ENCODE data around the gene NSUN6. TPM values are rescaled to one million over a fixed set of nuclear protein-coding genes. Genes with fewer than 3 reads are reported as not detected.

Gene NSUN6
- total RNA-seq, 1 donor from 2014 or later, result 10.9 TPM

DNA sequence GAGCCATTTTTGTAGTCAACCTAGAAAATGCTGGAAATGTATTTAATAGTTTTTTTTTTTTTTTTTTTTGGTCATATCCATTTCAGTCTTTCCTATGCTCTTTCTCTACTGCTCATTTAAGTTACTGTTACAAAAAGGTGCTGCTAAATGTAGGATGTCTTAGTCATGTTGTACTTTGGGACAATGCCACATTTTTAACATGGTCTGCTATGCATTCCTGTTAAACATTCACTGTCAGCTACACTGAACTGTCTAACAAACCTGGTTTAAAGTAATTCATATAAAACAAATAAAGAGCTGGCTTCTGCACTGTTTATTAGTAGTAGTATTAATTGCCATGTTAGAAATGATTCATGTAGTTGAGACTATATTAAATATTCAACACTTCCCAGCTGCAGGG is 108.6 kb downstream of the NSUN6 start:
- no peaks in the 10 kb centered on the region for H3K9me3 ChIP-seq
- H3K36me3 ChIP-seq, result peaks cover 44% of the 10 kb centered on the region
- no peak overlapping the region for H3K27ac ChIP-seq
- intact Hi-C loops (cut with DNase I), result no loop called here
- DNase-seq (no peak), ATAC-seq (no peak)
- H3K4me3 ChIP-seq, result no peak overlapping the region
- TF ChIP-seq, protein P1, sequence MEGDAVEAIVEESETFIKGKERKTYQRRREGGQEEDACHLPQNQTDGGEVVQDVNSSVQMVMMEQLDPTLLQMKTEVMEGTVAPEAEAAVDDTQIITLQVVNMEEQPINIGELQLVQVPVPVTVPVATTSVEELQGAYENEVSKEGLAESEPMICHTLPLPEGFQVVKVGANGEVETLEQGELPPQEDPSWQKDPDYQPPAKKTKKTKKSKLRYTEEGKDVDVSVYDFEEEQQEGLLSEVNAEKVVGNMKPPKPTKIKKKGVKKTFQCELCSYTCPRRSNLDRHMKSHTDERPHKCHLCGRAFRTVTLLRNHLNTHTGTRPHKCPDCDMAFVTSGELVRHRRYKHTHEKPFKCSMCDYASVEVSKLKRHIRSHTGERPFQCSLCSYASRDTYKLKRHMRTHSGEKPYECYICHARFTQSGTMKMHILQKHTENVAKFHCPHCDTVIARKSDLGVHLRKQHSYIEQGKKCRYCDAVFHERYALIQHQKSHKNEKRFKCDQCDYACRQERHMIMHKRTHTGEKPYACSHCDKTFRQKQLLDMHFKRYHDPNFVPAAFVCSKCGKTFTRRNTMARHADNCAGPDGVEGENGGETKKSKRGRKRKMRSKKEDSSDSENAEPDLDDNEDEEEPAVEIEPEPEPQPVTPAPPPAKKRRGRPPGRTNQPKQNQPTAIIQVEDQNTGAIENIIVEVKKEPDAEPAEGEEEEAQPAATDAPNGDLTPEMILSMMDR (IDR thresholded peaks at IDR 0.05), result no peak
- H3K27me3 ChIP-seq, result no peaks in the 10 kb centered on the region
- no peaks in the 10 kb centered on the region for H3K4me1 ChIP-seq

DNA sequence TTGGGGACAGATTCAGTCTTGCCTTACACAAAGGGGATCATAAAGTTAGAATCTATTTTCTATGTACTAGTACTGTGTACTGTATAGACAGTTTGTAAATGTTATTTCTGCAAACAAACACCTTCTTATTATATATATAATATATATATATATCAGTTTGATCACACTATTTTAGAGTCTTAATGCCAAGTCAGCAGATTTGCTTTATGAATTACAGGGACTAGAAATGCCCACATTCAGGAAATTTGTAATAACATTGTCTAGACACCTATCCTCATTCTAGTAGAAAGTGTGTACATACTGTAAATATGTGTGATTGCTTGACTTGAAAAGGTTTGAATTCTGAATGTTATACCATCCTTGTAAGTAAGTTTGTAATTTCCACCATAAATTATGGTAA is 111.2 kb downstream of the NSUN6 start:
- TF ChIP-seq, protein P1 (IDR thresholded peaks at IDR 0.05), result no peak
- H3K4me3 ChIP-seq, result no peak overlapping the region
- DNase-seq, result no peak
- no peak for ATAC-seq
- no peaks in the 10 kb centered on the region for H3K27me3 ChIP-seq
- H3K36me3 ChIP-seq, result peaks cover 34% of the 10 kb centered on the region
- H3K4me1 ChIP-seq, result no peaks in the 10 kb centered on the region
- H3K27ac ChIP-seq, result no peak overlapping the region
- H3K9me3 ChIP-seq, result no peaks in the 10 kb centered on the region
- intact Hi-C loops (cut with DNase I), result no loop called here

DNA sequence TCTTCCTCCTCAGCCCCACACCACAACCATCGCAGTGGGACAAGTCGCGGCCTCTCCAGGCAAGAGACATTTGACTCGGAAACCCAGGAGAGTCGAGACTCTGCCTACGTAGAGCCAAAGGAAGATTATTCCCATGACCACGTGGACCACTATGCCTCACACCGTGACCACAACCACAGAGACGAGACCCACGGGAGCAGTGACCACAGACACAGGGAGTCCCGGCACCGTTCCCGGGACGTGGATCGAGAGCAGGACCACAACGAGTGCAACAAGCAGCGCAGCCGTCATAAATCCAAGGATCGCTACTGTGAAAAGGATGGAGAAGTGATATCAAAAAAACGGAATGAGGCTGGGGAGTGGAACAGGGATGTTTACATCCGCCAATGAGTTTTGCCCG is 112.1 kb downstream of the NSUN6 start:
- ATAC-seq (no peak), DNase-seq (no peak)
- Histone ChIP-seq H3K4me3 (no peak overlapping the region), H3K9me3 (no peaks in the 10 kb centered on the region), H3K27me3 (no peaks in the 10 kb centered on the region), H3K36me3 (peaks cover 32% of the 10 kb centered on the region), H3K4me1 (no peaks in the 10 kb centered on the region), H3K27ac (no peak overlapping the region)
- TF ChIP-seq, protein P1 (IDR thresholded peaks at IDR 0.05), result no peak
- intact Hi-C loops (cut with DNase I), result no loop called here

DNA sequence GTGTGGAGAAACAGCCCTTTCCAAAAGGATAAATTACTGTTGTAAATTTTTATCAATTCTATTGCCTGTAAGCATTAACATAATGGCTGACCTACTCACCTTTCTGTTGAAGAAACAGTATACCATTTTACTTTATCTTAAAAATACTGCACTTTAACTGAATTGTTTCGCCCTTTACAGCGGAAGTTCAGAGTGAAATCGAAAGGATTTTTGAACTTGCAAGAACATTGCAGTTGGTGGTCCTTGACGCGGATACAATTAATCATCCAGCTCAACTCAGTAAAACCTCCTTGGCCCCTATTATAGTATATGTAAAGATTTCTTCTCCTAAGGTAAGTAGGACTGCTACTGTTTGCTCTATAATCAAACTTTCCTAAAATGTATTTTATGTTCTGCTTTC is 117.5 kb downstream of the NSUN6 start:
- Histone ChIP-seq H3K9me3 (no peaks in the 10 kb centered on the region), H3K27ac (no peak overlapping the region), H3K27me3 (no peaks in the 10 kb centered on the region), H3K36me3 (peaks cover 1% of the 10 kb centered on the region), H3K4me3 (no peak overlapping the region), H3K4me1 (no peaks in the 10 kb centered on the region)
- intact Hi-C loops (cut with DNase I), result no loop called here
- TF ChIP-seq, protein P1 (IDR thresholded peaks at IDR 0.05), result no peak
- no peak for DNase-seq
- ATAC-seq, result no peak

DNA sequence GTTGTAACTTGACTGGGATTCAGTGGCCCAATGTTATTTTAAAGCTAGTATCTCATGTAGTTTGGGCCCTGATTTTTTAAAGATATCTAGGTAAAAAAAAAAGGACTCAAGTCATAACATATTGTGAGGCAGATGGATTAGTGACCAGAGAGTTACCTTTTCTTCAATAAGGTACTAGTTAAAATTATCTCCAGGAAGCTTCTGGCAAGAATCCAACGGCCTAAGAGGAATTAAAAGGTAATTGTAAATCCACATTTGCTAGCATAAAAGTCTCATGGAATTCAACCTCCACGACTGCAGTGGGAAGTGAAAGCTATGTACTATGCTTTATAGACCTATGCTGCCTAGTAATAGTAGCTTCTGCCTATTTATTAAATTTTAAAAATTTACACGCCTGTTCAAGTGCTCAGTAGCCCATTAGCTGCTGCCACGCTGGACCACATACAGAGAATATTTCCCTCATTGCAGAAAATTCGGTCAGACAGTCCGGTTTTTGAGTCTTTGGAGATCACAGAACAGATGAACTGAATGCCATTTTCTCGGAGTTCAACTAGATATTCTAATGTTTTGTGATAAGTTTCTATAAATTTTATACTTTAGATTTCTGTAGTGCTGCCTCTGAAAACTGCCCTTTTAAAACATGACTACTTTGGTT is 118.4 kb downstream of the NSUN6 start:
- TF ChIP-seq, protein P1 (IDR thresholded peaks at IDR 0.05), result no peak
- no peak overlapping the region for H3K4me3 ChIP-seq
- ATAC-seq (no peak), DNase-seq (no peak)
- H3K27ac ChIP-seq, result no peak overlapping the region
- H3K36me3 ChIP-seq, result no peaks in the 10 kb centered on the region
- H3K27me3 ChIP-seq, result no peaks in the 10 kb centered on the region
- no peaks in the 10 kb centered on the region for H3K4me1 ChIP-seq
- intact Hi-C loops (cut with DNase I), result no loop called here
- H3K9me3 ChIP-seq, result no peaks in the 10 kb centered on the region

DNA sequence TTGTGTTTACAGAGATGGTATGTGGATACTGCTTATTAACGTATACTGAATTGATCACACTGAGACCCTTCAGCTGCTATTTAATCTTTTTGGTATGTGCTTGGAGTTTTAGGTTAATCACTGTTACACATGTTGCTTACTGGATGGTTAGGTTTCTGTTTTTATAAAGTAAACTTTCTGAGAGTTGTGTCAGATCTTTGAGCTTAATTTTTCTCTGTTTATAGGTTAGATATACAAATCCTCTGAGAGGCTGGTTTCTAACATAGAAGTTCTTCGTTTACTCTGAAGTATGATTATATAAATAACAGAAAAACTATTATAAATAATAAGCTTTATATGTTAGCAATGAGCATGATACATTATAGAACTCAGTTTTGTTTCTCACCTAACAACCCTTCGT is 123.1 kb downstream of the NSUN6 start:
- intact Hi-C loops (cut with DNase I), result no loop called here
- Histone ChIP-seq H3K4me1 (no peaks in the 10 kb centered on the region), H3K9me3 (no peaks in the 10 kb centered on the region), H3K36me3 (no peaks in the 10 kb centered on the region), H3K4me3 (no peak overlapping the region), H3K27ac (no peak overlapping the region), H3K27me3 (no peaks in the 10 kb centered on the region)
- DNase-seq, result no peak
- TF ChIP-seq, protein P1 (IDR thresholded peaks at IDR 0.05), result no peak
- ATAC-seq, result no peak
